ENCODE measurements around the gene CREB3L2. TPM values are rescaled to one million over a fixed set of nuclear protein-coding genes. Genes with fewer than 3 reads are reported as not detected.

CREB3L2 gene
- total and polyA plus RNA-seq, 12 donors = 11.4 to 169 (median 63.1) TPM

DNA sequence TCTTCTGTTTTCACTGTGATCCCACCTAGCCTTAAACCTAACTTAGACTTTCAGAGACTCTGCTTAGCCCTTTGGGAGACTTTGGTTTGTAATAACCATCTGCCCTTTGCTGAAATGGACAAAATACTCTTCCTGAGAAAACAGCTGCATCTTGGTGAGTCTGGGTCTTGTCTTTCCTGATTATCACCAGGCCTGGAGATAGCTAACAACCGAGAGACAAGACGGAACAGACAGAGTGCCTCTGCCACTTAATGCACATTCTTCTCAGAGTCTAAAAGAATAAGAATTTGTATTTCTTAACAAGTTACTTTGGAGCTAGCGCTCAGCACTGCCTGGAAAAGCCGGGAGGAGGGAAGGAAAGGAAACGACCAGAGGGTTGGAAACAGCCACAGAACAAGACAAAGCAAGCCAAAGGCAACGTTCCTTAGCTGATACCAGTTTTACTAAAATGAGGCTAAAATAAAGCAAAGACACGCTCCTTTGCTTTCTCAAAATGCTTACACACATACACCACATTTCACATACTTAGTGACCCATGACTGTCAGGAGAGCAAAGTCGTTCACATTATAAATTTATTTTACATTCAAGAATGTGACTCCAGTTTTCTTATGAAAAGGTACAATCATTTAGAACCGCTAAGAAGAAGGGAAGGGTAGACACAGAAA lies 84.8 kb downstream of the CREB3L2 start:
- TF ChIP-seq, protein P1, sequence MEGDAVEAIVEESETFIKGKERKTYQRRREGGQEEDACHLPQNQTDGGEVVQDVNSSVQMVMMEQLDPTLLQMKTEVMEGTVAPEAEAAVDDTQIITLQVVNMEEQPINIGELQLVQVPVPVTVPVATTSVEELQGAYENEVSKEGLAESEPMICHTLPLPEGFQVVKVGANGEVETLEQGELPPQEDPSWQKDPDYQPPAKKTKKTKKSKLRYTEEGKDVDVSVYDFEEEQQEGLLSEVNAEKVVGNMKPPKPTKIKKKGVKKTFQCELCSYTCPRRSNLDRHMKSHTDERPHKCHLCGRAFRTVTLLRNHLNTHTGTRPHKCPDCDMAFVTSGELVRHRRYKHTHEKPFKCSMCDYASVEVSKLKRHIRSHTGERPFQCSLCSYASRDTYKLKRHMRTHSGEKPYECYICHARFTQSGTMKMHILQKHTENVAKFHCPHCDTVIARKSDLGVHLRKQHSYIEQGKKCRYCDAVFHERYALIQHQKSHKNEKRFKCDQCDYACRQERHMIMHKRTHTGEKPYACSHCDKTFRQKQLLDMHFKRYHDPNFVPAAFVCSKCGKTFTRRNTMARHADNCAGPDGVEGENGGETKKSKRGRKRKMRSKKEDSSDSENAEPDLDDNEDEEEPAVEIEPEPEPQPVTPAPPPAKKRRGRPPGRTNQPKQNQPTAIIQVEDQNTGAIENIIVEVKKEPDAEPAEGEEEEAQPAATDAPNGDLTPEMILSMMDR (IDR thresholded peaks at IDR 0.05) = no peak
- no peak for TF ChIP-seq POLR2A (IDR thresholded peaks at IDR 0.05)
- Histone ChIP-seq H3K9me3 (replicated peaks in 1 of 3) (no peaks in the 10 kb centered on the region), H3K27me3 (no peaks in the 10 kb centered on the region), H3K27ac (no peak overlapping the region), H3K36me3 (replicated peaks in 1 of 2) (peaks cover 0 to 38% of the 10 kb centered on the region in 2 donors), H3K4me1 (replicated peaks in 1 of 2) (peaks cover 9 to 25% of the 10 kb centered on the region in 2 donors), H3K4me3 (no peak overlapping the region)
- DNase-seq = no peak
- intact Hi-C loops (cut with DNase I) = no loop called here
- 81 to 86% (median 85%) methylated on average over 9 of the region's 9 CpGs for WGBS, 4 donors

DNA sequence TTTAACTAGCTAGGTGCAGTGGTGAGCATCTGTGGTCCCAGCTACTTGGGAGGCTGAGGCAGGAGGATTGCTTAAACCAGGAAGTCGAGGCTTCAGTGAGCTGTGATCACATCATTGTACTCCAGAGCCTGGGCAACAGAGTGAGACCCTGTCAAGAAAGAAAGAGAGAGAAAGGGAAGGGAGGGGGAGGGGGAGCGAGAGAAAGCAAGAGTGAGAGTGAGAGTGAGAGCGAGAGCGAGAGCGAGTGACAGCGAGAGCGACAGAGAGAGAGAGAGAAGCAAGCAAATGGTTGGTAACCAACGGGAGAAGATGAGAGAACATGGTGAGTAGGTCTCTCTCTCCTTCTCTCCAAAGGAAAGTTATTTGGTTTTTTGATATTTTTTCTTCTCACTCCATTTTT lies 85.3 kb downstream of the CREB3L2 start:
- Histone ChIP-seq H3K4me1 (replicated peaks in 1 of 2) (peaks cover 8 to 20% of the 10 kb centered on the region in 2 donors), H3K36me3 (replicated peaks in 1 of 2) (peaks cover 0 to 44% of the 10 kb centered on the region in 2 donors), H3K9me3 (replicated peaks in 1 of 3) (no peaks in the 10 kb centered on the region), H3K27ac (no peak overlapping the region), H3K27me3 (no peaks in the 10 kb centered on the region), H3K4me3 (no peak overlapping the region)
- no peak for TF ChIP-seq POLR2A (IDR thresholded peaks at IDR 0.05)
- TF ChIP-seq, protein P1 (IDR thresholded peaks at IDR 0.05) = no peak
- intact Hi-C loops (cut with DNase I) = no loop called here
- no peak for DNase-seq
- WGBS, 4 donors = 96 to 98% (median 96%) methylated on average over 8 of the region's 8 CpGs

DNA sequence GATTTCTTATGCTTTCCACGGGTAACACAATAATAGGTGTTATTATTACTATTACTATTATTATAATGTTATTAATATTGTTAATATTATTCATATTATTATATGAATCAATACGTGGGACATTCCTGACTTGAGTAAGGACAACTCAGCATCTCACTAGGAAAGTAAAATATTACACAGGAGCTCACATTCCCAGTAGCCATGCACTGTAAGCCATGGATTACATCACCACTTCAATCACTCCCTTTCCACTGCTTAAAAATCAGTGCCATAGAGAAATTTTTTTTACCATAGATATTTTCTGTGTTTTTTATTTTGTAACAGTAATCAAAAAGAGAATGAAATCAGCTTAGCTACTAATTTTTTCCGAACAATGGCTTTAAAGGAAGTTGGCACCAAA lies 86.6 kb downstream of the CREB3L2 start:
- no peak for DNase-seq
- no peak for TF ChIP-seq POLR2A (IDR thresholded peaks at IDR 0.05)
- TF ChIP-seq, protein P1 (IDR thresholded peaks at IDR 0.05) = no peak
- WGBS, 4 donors = 77 to 92% (median 87%) methylated on average over 3 of the region's 3 CpGs
- H3K4me3 ChIP-seq = no peak overlapping the region
- H3K9me3 ChIP-seq (replicated peaks in 1 of 3) = no peaks in the 10 kb centered on the region
- H3K27me3 ChIP-seq = no peaks in the 10 kb centered on the region
- H3K4me1 ChIP-seq (replicated peaks in 1 of 2) = peaks cover 0 to 8% of the 10 kb centered on the region in 2 donors
- peaks cover 0 to 57% of the 10 kb centered on the region in 2 donors for H3K36me3 ChIP-seq (replicated peaks in 1 of 2)
- no peak overlapping the region for H3K27ac ChIP-seq
- intact Hi-C loops (cut with DNase I) = no loop called here

DNA sequence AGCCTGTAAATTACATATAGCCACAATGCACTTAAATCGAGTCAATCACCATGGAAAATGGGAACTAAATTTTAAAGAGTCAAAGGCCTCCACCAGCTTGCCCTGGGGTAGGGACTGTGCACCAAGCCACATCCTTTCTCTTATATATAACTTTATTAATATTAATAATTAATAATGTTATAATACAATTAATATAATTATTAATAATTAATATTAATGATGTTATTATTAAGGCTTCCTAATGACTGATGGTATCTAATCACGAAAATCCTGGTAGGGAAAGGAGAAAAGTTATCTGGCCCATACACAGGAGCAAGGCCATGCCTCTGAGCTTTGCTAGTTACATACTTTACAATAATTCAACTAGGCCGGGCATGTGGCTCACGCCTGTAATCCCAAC lies 87.9 kb downstream of the CREB3L2 start:
- DNase-seq = no peak
- Histone ChIP-seq H3K4me3 (no peak overlapping the region), H3K9me3 (replicated peaks in 1 of 3) (no peaks in the 10 kb centered on the region), H3K27me3 (no peaks in the 10 kb centered on the region), H3K27ac (no peak overlapping the region), H3K4me1 (replicated peaks in 1 of 2) (no peaks in the 10 kb centered on the region), H3K36me3 (replicated peaks in 1 of 2) (peaks cover 0 to 70% of the 10 kb centered on the region in 2 donors)
- WGBS, 4 donors = 82 to 91% (median 85%) methylated on average over 4 of the region's 4 CpGs
- no peak for TF ChIP-seq POLR2A (IDR thresholded peaks at IDR 0.05)
- TF ChIP-seq, protein P1 (IDR thresholded peaks at IDR 0.05) = no peak
- intact Hi-C loops (cut with DNase I) = no loop called here

Measured in adrenal gland (tissue), 12 donors.